Eye (tissue), 1 donor: Measurements from ENCODE around the gene LMOD3.

ENCODE experiments used
- DNase-seq: peaks from one replicate; pipeline ENCODE4 v3.0.0-alpha.2; 2015

LMOD3 gene

DNA sequence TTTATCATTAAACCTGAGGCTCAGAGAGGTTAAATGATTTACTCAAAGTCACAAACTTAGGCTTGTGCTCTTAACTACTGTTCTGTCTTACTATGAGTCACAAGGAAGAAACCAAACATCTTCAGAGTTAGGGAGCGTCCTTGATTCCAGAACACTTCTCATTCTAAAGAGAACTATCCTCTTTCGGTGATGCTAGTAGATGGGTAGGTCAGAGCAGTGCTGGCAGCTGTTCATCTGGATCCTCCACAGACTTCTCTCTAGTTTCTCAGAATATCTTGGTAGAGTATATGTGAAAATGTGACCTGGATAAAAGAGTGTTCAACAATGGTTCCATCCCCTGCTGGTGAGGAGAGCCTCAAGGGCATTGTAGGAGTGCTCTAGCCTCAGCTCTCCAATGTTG is 34.3 kb downstream of the LMOD3 start:
- DNase-seq = no peak

DNA sequence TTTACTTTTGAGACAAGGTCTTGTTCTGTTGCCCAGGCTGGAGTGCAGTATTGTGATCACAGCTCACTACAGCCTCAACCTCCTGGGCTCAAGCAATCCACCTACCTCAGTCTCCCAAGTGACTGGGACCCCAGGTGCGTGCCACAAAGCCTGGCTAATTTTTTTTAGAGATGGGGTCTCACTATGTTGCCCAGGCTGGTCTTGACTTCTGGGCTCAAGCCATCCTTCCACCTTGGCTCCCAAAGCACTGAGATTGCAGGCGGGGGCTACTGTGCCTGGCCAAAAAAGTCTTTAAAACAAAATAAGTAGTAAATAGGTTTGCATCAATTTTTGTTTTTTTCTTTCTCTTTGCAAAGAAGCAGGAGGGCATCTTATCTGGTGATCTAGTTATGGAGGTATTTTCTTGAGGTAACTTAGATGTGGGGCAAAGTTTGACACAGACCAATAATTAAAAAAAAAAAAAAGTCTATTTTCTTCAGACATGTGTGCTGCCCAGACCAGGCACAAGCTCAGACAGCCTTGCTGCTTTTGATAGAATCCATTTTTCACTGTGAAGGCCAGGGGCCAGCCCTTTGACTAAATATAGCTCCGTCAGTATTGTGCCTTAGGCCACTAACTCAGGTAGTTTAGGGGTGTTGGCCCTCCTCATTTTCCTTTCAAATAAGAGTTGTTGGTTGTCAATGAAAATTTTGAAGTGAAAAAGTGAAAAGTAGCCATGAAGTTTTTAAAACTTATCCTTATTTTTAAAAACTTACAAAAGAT is 35.2 kb downstream of the LMOD3 start:
- DNase-seq = no peak

DNA sequence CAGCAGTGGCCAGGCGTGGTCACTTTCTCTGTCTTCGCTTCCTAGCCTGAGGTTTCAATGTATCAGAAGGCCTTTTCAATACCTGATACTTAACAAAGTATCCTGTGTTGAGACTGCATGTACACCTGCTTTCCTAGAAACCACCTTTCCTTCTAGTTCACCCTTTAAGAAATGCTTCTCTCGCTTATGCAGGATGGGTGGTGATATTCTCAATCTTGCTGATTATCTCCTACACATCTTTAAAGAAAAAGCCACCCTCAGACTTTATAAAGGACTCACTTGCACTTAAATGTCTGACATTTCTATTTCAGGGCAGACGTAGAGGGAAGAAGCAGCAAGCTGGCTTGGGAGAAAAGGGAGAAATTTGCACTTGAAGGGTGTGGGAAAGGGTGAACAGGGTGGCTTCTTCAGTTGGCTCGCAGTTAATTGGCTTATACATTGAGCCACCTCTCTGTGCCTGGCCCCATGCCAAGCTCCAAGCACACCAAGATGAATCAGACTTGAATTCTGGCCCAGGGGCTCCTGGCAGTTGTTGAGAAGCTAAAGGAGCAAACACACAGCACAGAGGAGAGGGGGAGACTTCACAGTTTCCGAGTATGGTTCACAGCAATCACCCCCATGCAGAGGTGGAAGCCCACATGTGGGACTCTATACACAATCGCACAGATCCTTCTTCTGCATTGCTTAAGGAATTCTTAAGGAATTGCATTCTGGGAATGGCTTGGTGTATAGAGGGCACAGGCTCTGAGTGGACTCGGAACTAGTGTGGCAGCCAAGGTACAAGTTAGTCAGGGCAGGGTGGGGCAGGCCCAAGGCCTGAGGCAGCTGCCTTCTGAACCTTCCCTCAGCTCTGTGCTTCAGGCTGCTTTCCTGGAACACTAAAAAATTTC is 36.3 kb downstream of the LMOD3 start:
- peak; percentile 67 for DNase-seq

DNA sequence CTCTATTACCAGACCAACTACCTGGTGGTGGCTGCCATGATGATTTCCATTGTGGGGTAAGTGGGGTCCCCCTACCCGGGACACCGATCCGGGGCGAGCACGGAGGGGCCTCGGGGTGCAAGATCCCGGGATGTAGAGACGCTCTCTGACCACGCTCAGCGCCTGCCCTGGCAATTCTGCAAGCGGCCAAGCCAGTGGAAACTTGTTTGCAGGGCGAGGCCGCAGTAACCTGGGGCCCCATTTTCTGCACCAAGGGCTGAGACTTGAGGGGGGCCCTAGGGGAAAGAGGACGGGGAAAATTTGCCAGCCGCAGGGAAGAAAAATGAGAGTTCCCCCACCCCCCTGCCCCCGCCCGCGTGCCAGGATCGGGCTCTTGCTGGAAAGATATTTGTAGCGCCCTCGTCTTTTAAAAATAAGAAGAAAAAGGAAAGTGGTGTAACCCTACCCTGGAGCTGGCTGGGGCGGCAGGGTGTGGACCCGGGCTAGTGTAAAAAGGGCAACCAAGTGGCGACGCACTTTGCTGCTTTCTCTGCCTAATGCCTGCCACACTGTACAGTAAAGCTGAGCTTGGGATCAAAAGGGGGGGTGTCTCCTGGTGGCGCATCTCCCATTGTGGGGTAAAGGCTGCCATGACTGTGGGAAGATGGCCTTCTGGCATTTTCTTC is 37.1 kb downstream of the LMOD3 start:
- peak; percentile 64 for DNase-seq

DNA sequence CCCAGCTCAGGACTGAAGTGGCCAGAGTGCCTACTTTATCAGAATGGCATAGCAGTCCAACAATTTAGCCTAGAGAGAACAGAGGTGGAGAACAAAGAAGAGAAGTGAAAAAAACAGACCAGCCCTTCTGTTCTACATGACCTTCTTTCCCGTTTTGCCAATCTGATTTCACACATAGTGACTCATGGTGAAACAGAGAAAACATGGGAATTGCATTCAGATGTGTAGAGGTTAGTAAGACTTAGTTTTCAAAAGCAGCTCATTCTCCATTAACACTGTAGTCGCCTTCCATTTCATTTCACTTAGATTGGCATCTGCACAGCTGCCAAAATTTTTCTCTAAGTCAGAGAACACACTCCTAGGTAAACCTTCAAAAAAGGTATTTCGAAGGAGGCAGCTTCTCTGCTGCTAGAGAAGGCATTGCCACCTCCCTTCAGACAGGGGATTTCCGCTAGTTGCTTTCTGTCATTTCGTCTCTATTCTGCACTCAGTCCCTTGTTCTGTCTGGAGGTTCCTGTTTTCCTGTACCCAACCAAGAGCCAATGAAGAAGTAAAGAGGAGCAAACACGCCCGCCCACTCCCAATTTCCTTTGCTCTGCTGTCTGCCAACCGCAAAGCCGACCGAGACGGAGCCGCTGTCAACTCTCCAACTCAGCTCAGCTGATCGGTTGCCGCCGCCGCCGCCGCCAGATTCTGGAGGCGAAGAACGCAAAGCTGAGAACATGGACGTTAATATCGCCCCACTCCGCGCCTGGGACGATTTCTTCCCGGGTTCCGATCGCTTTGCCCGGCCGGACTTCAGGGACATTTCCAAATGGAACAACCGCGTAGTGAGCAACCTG is 37.8 kb downstream of the LMOD3 start, which contains the start of gene ARL6IP5:
TSS of gene ARL6IP5 (plus strand) at position 612 of the 842 bp plus-strand sequence. CDS start at position 723, 111 bp downstream.
- peak; percentile 96 for DNase-seq

DNA sequence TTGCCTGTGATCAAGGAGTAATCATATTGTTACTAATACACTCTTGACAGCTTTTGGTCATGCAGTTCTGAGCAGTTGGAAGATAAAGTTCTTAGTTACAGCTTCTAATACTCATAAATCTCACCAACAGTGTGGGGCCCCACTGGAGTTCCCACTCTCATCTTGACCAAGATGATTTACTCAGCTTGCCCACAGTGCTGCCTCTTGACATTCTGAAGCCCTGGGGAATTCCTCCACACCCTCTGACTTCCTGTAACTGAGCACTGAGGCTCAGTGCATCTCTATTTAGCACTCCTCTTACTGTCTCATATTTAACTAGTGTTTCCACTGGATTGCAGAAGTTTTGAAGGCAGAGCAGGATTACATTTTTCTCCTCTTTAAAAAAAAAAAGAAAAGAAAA is 39.6 kb downstream of the LMOD3 start:
- peak; percentile 35 for DNase-seq

DNA sequence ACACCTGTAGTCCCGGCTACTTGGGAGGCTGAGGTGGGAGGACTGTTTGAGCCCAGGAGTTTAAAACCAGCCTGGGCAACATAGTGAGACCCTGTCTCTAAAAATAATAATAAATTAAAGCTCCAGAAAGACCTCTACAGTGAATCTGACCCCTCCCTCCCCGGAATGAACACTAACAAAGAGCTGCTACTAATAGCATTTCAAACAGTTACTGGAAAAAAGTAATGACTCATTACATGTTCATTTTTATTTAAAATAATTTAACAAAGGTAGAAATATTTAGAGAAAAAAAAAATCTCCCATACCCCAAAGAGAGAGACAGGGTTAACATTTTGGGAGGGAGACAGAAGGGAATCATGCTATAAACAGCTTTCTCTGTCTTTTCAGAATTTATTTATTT is 40.0 kb downstream of the LMOD3 start:
- DNase-seq = no peak

DNA sequence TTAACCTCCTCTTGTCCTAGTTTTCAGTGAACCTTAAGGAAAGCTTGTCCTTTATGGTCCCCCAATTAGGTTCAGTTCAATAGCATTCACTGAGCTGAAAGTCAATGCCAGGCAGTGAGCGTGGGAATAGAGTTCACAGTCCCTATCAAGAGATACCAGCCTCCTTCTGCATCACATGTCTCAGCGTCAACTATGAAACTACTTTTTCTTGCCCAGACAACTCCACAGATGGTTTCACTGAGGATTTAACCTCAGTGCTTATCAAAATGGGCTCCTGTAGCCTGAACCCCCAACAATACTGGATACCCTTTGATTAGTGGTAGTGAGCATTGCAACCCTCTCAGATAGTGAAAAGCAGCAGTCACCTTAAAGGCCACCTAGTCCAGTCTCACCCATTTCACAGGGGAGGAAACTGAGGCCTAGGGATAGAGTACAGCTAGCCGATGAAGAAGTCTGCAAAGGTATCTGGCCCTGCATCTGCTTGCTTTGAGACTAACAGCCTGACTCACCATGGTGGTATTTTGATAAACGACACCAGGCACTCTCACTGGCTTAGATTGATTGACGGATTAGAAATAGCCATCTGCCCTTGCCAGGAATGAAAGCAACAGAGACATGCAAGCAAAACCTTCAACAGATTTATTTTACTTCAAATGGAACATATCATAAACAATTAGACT is 40.7 kb downstream of the LMOD3 start:
- DNase-seq = peak; percentile 45

DNA sequence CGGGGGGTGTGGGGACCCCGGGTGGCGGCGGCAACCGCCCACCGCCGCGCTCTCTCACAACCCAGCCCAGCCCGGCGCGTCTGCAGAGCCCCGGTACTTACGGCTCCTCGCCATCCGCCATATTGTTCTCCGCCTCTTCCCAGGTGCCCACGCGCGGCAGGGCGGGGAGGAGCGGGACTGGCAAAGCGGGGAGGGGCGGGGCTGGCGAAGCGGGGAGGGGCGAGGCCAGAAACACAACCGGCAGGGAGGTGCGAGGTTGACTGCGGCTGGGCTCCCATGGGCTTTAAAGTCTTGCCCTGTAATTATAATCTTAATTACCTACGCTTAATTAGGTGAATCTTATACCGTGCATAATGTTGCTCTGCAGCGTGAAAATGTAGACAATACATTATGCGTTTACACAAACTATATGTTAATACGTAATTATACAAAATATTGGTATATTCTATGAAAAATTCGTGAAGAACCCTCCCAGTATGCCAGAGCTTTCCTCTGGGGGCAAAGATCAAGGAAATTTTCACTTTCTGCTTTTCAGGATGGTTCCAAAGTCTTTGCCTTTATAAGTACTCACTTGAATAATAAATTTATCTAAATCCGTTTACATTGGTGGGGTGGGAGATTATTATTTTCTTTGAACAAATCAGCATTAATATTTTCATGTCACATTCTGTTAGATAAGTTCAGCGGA is 42.0 kb downstream of the LMOD3 start, which contains the start of gene UBA3:
TSS of gene UBA3 (minus strand) at position 133 of the 688 bp plus-strand sequence. CDS start at position 121, 12 bp downstream.
- peak; percentile 95 for DNase-seq

DNA sequence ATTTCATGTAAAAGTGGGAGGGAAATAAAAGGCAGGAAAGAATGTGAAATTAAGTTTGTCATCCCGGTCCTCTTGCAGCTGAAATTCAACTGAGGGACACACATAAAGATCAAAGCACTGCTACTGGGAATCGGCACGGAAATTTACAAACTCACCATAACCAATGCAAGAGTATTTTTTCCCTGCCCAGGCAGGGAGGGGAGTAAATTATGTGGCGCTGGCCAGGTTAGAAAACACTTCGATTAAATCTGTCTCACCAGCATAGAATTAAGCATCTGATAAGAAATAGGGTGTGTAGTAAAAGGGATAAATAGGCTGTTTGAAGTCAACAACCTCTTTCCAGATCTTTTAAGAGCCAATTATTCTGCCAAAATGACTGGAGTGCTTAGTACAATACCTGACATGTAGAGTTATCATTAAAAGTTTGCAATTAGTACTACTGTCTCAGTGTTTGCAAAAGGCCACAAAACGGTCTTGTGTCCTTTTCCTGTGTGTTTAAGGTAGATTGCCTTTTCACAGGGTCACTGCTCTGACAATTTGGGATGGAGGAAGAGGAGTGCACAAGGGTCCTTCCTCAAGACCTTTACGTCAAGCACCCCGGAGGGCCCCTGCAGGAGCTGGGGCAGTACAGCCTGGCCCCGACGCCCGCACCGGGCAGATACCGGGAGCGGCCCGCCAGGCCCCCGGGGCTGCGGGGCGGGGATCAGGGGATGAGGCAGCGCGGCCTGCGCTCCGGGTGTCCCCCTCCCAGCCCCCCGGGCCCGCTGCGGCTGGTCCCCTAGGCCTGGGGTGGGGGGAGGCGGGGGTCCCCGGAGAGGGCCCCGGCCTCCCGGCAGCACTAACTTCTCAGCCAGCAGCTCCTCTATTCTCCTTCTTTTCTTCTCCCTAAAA is 42.9 kb downstream of the LMOD3 start:
- DNase-seq = peak; percentile 70

DNA sequence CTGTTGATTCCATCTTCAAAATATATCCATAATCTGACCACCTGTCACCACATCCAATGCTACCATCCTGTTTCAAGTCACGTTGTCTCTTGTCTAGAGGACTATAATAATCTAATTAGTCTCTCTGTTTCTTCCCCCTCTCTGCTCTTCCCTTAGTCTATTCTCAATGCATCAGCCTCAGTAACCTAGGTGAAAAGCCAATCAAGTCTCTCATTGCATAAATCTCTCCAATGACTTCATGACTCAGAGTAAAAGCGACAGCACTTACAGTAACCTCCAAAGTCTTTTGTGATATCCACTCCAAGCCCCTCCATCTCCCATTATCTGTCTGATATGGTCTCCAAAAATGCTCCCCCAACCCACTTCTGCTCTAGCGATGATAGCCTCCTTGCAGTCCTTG is 49.5 kb downstream of the LMOD3 start:
- DNase-seq = no peak

DNA sequence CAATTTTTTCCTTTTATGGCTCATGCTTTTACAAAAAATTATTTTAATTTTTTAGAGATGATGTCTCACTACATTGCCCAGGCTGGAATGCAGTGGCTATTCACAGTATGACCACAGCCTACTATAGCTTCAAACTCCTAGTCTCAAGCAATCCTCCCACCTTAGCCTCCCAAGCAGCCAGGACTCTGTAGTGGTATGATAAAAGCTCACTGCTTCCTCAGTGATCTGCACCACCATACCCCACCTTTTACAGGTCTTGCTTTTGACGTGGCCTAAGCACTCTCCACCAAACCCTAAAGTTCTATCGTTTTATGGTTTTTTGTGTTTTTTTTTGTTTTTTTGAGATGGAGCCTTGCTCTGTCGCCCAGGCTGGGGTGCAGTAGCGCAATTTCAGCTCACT is 56.3 kb downstream of the LMOD3 start:
- no peak for DNase-seq

DNA sequence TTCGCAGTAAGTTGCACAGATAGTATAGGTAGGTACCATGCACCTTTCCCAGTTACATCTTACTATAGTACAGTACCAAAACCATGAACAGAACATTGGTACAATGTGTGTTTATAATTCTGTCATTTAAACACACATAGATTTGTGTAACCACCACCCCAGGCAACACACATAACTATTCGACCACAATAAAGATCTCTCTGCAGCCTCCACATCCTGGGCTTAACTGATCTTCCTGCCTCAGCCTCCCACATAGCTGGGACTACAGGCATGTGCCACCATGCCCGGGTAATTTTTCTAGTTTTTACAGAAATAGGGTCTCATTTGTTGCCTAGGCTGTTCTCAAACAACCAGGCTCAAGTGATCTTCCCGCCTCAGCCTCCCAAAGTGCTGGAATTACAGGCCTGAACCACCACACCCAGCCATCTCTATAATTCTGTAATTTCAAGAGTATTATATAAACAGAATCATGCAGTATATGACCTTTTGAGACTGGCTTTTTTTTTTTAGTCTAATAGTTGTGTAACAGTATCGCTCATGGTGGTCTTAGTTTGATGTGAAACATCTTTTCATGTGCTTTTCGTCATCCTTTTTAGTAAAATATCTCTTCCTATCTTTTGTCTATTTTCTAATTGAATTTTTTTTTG is 57.0 kb downstream of the LMOD3 start:
- DNase-seq = no peak

DNA sequence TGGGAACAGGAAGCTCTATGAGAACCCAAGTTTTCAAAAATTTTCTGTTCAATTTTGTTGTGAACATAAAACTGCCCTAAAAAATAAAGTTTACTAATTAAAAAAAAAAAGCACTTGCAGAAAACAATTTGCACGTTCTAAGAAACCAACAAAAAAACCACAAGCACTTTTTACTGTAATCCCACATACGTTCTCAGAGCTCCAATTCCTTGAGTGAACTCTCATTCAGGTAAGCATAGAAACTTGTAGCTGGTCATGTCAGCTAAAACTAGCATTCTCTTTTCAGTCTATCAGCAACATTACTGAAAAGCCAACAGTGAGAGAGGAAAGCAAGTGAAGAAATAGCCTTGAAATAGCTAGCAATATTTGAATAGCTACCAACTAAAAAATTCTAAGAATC is 58.8 kb downstream of the LMOD3 start:
- no peak for DNase-seq

DNA sequence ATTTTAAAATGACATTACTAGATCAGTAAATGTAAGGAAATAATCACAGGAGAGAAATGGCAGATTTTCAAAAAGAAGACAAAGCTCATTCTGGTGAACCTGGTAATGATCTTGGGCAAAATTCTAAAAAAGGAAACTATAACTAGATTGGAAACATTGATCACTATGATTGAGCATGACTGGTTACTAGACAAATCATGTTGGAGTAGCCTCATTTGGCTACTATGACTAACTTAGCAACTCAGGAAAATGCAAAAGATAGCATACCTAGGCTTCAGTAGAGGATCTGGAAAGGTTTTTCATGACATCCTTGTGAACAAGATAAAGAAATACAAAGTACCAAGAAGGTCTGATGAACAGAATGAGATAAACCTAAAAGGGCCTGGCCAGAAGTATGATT is 62.7 kb downstream of the LMOD3 start:
- no peak for DNase-seq

DNA sequence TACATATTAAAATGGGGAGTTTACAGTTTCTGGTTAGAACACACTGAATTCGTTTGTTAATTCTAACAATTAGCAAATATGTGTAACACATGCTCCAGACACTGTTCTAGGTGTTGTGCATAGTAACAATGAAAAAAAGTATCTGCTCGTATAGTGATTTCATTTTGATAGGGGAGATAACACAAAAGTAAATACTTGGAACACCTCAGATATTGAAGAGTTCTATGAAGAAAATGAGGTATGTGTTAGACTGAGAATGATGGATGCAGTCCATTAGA is 63.5 kb downstream of the LMOD3 start:
- no peak for DNase-seq

DNA sequence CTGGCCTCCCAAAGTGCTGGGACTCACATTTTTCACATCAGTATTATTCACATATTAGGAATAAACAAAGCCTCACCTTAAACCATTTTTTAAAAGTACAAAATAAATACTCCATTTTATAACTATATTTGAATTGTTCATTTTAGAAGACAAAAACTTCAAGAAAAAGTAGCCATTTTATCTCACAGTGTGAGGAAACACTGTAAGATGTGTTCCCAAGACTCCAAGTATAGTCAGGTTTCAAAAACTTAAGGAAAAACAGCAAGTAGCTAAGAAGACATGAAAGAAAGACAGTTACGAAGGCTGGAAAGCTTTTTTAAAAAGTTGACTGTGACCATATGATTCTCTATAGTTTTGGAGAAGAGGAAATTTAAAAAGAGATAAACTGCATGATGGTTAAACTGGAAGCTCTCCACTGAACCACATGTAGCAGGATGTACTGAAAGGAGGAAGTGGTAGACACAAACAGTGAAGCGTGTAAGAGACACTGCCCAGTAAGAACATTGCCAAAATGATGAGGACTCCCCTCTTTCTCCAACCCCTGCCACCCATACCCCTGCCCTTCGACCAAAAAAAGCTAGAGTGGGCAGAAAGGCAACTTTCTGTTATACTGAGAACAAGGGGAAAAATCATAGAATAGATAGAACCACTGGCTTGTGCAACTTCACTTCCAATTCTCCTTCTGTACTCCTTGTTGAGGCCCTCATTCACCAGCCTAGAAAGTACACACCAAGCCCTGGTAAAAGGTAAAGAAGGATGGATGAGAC is 64.0 kb downstream of the LMOD3 start:
- no peak for DNase-seq
